AML-193 (cell line): ENCODE results near the gene PNKP.

Experiments
- DNase-seq, 2 experiments: peaks; one replicate each; lab custom pipeline; 2025; lab: John Stamatoyannopoulos, UW

The PNKP gene

DNA sequence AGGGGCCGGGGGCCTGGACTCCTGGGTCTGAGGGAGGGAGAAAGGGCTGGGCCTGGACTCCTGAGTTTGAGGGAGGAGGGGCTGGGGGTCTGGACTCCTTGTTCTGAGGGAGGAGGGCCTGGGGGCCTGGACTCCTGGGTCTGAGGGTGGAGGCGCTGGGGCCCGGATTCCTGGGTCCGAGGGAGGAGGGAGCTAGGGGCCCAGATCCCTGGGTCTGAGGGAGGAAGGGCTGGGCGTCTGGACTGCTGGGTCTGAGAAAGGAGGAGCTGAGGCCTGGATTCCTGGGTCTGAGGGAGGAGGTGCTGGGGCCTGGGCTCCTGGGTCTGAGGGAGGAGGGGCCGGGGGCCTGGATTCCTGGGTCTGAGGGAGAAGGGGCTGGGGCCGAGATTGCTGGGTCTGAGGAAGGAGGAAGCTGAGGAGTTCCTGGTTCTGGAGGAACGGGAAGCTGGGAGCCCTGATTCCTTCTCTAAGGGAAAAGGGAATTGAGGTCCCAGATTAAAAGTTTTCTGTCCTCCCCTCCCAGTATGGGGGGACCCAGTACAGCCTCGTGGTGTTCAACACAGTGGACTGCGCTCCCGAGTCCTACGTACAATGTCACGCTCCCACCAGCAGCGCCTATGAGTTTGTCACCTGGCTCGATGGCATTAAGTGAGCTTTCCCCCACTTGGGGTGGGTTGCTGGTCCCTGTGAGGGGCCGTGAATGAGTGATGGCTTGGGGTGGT is 48.6 kb downstream of the PNKP start:
- DNase-seq, result no peak

DNA sequence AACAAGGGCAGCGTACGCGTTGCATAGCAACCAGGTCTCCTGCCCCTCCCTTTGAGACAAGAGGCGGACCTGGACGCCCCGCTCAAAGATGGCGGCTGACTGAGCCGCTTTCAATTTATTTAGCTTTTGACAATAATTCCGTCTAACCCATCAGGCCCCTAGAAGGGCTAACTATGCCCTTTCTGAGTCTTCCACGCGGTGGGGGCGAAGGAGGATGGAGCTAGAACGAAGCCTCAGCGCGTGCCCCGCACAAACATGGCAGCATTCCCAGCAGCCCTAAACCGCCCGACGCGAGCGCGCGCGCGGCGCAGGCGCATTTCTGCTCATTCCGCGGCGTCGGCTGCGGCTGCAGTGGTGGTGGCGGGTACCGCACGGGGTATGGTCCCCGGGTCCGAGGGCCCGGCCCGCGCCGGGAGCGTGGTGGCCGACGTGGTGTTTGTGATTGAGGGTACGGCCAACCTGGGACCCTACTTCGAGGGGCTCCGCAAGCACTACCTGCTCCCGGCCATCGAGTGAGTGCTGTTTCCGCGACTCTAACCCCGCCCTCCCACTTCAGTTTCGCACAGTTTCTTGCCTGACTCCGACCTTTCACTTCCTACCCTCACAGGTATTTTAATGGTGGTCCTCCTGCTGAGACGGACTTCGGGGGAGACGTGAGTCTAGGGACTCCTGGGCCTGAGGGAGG is 49.3 kb downstream of the PNKP start, which contains the start of gene MED25:
Gene MED25 (plus strand): TSS at position 326 of the 685 bp plus-strand sequence. CDS start 53 bp downstream, at position 379.
- peak; percentile 68 for DNase-seq

DNA sequence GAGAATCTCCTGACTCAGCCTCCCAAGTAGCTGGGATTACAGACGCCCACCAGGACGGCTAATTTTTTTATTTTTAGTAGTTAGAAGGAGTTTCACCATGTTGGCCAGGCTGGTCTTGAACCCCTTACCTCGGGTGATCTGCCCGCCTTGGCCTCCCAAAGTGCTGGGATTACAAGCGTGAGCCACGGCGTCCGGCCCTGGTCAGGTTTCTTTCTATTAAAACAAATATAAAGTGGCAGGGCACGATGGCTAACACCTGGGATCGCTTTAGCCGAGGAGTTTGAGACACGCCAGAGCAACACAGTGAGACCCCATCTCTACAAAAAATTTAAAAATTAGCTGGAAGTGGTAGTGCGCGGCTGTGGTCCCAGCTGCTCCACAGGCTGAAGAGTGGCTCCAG is 50.8 kb downstream of the PNKP start:
- no peak for DNase-seq

DNA sequence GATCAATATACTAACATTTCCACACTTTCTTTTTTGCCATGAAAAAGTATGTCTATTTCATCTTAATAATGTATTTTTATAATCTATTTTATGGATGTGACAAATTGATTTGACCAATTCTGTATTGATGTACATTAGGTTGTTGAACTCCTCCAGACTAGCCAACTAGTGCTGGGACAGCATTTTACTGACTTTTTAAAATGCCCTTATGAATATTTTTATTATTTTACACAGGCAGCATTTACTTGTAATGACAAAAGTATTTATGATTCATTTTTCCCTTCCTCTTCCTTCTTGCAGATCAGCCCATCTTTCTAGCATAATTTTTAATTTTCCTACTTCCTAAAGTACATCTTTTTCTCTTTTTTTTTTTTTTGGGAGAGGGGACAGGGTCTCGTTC is 53.4 kb downstream of the PNKP start:
- no peak for DNase-seq

DNA sequence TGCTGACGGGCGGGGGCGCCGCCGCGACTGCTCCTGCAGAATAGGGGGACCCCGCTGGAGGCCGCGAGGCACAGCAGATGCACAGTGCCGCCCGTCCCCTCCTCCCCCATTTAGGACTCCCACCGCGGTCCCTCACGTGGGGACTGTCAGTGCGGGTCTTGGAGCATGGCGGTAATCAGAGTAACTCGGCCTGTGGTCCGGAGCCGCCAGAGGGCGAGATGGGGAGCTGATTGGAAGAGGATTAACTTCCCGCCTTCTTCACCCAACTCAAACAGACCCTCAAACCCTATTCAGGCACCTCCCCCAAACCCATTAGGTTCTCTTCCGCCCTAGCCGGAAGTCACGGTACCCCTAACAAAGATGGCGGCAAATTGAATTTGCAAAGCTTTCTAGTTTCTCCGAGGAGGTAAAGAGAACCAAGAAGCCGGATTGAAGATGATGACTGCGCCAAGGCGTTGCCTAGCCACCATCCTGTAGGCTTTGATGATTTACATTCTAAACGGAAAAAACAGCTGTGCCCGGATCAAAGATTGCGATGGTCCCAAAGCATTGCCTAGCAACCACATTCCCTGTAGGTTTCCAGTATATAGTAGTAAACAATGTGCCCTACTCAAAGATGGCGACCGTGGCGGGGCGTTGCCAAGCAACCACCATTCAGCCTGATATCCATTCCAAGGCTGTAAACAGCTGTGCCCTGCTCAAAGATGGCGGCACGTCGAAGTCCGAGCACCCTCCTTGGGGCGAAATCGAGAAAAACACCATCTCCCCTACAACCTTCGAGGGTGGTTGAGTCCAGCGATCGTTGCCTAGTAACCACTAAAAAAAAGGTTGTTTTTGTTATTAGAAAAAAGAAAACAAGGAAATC is 54.1 kb downstream of the PNKP start, which contains the start of gene FUZ:
Gene FUZ (minus strand): TSS at position 296 of the 865 bp plus-strand sequence. CDS start 186 bp downstream, at position 110.
- peak; percentile 94 to 96 for DNase-seq

DNA sequence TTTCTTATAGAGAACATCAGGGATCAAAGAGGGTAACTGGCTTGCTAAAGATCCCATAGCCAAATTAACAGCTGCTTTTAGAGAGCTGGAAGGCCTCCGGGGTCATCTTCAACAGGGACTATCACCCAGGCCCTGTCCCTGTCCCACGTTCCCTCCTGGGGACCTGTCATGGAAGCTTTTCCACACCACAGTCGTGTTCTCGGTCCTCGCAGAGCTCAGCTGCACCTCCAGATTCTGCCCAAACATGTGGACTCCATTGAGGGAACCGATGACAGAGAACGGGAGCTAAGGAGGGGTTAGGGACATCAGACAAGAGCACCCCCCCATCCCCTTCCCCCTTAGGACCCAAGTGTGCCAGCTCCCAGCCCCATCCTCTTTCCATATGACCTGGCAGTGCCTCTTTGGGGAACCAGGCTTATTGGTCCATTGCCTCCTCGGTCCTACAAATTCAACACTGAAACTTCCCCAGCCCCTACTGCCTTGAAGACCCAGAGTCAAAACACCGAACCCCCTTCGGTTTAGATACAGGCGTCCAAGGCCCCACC is 54.9 kb downstream of the PNKP start:
- peak in 1 of 2 experiments; percentile 24 for DNase-seq

DNA sequence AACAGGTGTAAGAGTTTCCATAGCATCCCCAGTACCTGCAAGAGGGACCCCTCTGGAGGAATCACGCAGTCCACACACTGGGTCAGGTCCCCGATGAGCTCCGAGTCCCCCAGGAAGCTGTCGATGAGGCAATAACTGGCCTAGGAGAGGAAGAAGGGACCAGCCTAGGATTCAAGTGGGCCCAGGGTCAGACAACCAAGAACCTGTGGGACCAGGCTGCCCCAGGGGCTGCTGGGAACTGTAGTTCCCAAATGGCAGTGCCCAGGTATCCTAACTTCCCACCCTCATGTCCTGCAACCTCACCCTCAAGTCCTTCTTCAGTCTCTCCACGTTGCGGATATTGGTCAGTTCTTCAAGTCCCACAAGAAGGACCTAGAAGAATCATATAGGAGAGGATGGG is 56.0 kb downstream of the PNKP start:
- DNase-seq, result no peak
